ENCODE measurements around the gene PLEKHA8.

The PLEKHA8 gene

DNA sequence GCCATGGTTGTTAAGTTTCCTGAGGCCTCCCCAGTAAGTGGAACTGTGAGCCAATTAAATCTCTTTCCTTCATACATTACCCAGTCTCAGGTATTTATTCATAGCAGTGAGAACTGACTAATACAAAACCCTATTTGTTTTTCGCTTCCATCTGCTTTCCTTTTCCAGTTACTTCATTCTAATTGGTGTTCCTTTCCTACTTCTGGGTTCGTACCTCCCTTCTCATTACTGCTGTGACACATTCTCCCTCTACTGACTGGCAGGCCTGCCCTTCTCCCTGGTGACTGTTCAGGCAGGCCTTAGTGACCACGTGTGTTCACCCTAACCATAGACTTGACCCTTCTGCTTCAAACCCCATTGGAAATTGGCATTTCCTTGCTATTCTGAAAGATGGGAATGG, 144.2 kb downstream of the PLEKHA8 start:
- no peak for DNase-seq

DNA sequence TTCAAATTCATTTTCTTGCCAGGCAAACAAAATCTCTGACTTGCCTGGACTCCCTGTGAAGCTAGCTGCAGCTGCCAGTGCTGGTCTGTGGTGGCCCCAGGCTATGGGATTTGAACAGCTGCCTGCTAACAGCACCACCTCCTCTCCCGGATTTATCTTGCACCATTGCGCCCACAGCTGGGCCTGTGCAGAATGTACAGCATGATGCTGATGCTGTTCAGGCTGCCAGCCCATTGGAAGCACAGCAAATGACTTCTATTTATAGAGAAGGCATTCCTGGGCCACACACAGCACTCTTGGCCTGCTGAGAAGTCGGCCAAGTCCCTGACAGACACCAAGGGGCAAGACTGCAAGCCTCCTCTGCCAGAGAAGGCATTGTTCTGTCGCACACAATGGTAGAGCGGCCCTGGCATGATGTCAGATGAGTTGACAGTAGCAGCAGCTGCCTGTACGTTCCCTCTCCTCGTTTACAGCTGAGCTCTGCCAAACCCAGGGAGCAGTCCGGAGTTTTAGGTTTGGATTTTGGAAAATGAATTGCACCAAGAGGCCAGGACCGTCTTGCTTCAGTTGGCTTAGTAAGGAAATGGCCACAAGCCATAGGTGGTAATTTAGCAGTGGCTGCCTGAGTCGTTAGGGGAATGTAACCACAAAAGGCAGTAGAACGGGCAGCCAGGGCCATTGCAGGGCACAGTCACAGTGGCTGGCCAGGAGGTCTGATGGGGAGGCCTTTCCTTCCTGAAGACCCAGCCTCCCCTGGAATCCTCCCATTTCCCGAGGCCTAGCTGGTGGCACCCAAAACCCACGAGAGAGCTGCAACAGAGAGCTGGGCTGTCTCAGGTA, 145.1 kb downstream of the PLEKHA8 start:
- peak; percentile 91 for DNase-seq

DNA sequence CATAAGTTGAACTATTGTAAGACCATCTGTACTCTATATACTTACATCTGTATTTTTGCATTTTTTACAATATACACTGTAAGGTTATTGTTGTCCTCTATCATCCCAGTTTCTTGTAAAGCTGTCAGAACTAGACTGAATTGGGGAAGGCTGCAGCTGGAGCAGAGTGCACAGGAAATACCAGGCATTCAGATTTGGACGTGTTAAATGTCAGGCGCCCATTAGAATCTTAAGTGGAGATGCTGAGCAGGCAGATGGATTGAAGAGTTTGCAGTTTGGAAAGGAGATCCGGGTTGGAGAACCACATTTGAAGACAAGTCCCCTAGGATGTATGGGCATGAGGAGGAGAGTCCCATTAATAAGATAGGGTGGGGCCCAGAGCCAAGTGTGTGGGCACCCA, 147.0 kb downstream of the PLEKHA8 start:
- DNase-seq = peak; percentile 40

DNA sequence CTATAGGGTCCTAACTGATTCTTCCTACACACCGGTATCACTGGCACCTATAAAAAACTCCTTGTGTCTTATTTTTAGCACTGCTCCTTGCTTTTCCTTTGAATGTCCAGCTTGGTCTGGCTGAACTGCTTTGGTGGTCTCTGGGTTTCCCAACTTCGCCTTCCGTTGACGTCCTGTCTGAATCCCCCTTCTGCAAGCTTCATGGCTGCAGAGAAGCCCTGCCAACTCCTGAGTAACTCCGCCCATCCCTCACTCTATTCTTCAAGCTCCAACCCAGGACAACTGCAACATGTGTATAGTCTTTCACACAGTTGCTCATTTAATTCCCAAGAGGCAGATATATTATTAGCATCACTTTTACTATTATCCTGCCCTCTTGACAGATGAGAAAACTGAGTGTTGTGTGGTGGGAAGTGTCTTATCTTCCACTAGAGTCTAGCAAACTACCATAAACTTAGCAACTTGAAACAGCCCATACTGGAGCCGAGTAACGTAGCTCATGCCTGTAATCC, 147.5 kb downstream of the PLEKHA8 start:
- DNase-seq = no peak

DNA sequence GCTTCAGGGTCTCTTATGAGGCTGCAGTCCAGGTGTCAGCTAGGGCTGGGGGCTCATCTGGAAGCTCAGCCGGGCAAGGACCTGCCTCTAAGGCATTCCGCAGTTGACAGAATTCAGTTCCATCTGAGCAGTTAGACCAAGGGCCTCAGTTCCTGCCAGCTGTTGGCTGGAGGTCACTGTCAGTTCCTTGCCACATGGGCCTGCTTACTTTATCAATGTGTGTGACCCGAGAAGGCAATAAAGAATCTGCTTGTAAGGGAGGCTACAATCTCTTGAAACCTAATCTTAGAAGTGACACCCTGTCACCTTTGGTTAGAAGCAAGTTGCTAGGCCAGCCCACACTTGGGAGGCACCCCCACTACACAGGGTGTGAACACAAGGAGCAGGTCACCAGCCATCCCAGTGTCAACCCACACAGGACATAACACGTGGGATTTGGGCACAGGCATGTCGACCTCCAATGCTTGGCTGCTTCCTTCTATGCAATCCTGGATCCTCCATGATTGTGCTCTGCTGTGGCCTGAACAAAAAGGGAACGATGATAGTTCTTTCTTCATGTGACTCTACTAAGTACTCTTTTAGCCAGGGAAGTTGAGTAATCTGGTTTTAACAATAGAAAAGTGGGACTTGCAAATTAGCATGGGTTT, 148.4 kb downstream of the PLEKHA8 start:
- no peak for DNase-seq

DNA sequence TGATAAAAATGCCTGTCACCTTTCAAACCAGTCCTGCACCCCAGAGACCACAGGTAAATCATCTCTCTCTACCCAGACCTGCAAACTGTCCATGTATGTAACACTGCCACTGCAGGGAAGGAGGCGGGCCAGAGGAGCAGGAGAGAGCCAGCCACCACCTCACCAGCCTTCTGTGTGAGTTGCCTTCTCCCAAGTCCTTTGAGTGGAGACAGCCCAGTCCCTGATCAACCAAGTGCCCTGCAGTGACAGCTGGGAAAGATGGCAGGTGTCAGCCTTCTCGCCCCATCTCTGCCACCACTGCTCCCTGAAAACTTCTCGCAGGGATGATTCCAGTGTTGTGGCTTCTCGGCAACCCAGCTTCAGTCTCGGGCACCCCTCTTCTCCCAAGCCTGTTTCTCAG, 149.0 kb downstream of the PLEKHA8 start:
- DNase-seq = no peak

DNA sequence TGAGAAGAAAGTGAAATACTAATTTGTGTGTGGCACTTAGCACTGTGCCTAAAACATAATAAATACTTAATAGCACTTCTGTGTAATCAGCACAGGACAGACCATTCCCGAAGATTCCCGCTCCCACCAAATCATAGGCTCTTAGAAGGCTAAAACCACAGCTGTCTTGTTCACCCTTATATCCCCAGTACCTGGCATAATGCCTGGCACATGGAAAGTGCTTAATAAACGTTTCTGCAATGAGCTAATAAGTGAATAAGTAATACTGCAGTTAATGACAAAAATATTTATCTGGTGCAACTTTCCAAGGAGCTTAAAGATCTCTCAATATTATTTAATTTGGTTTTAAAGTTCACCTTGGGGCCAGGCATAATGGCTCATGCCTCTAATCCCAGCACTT, 149.8 kb downstream of the PLEKHA8 start:
- DNase-seq = no peak

DNA sequence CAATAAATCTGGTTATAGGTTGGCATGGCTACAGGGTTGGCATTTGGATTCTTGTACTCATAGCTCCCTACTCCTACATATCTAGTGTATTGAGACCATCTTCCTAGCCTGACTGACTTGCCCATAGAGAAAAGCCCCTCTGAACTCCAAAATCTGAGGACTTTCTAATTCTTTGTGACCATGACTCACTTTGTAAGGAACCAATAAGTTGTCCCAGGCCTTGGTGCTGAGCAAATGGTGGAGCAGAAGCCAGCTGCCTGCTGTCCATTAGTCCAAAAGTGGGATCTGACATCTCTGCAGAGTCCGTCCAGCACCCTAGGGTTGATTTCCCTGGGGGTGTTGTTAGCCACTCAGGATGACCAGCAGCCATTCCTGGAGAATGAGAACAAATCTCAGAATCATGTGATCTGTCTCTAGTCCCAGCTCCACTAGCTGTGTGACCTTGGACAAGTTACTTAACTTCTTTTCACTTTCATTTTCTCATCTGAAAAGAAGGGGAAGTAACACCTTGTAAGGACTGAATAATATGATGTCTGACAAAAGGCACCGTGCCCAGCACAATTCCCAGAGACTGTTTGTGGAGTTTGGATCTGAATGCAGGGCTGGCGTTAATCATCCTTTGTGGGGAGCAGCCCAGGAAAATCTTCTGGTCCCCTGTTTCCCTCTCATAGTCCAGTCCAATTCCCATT, 150.7 kb downstream of the PLEKHA8 start:
- DNase-seq = no peak
